Loucy (cell line): ENCODE results near the gene TNS3.

ENCODE experiments used
- H2AFZ ChIP-seq: fragments of 200-600 bp; sonication (generic); 2 replicates; pipeline ENCODE4 v1.6.0; 2016; ENCODE audit warnings: antibody characterized with exemption, mild to moderate bottlenecking, low read length, moderate library complexity
- H3F3A ChIP-seq: fragments of 200-600 bp; 2 replicates; pipeline ENCODE4 v1.6.0; 2016; ENCODE audit warnings: antibody characterized with exemption, low read depth, mild to moderate bottlenecking
- H3K27me3 ChIP-seq: fragments of 200-600 bp; sonication (generic); 2 replicates; pipeline ENCODE4 v1.6.1; 2014; ENCODE audit warnings: low read length, mild to moderate bottlenecking; ENCODE audit not compliant: insufficient read depth, poor library complexity, severe bottlenecking
- H3K36me3 ChIP-seq: fragments of 200-600 bp; sonication (generic); 2 replicates; pipeline ENCODE4 v1.6.1; 2016; ENCODE audit warnings: low read length; ENCODE audit not compliant: insufficient read depth
- H3K4me1 ChIP-seq: fragments of 200-600 bp; sonication (generic); 2 replicates; pipeline ENCODE4 v1.5.1; 2014; ENCODE audit warnings: low read length, mild to moderate bottlenecking; ENCODE audit not compliant: insufficient read depth, poor library complexity, severe bottlenecking
- H3K4me2 ChIP-seq: fragments of 200-600 bp; sonication (generic); 2 replicates; pipeline ENCODE4 v1.6.0; 2014; ENCODE audit warnings: antibody characterized with exemption, low read length, low read depth, mild to moderate bottlenecking; ENCODE audit not compliant: poor library complexity, severe bottlenecking
- H3K4me3 ChIP-seq: fragments of 200-600 bp; sonication (generic); 2 replicates; pipeline ENCODE4 v1.5.1; 2014; ENCODE audit warnings: low read length, mild to moderate bottlenecking, mixed read lengths; ENCODE audit not compliant: poor library complexity, severe bottlenecking
- H3K79me2 ChIP-seq: fragments of 200-600 bp; sonication (generic); 2 replicates; pipeline ENCODE4 v1.6.1; 2014; ENCODE audit warnings: low read length; ENCODE audit not compliant: insufficient read depth
- H3K9ac ChIP-seq: fragments of 200-600 bp; sonication (generic); 2 replicates; pipeline ENCODE4 v1.6.0; 2014; ENCODE audit warnings: mild to moderate bottlenecking, low read depth, low read length, moderate library complexity; ENCODE audit not compliant: poor library complexity, severe bottlenecking
- H3K9me2 ChIP-seq: fragments of 200-600 bp; sonication (generic); replicated peaks from 2 replicates; pipeline ENCODE4 v1.6.1; 2016; ENCODE audit warnings: low read depth, low read length, mixed read lengths
- H3K9me3 ChIP-seq: fragments of 200-600 bp; sonication (generic); 2 replicates; pipeline ENCODE4 v1.6.1; 2014; ENCODE audit warnings: mild to moderate bottlenecking, antibody characterized with exemption, low read length, low read depth; ENCODE audit not compliant: insufficient read depth
- H4K20me1 ChIP-seq: fragments of 200-600 bp; sonication (generic); 2 replicates; pipeline ENCODE4 v1.6.0; 2014; ENCODE audit warnings: antibody characterized with exemption, low read length, mild to moderate bottlenecking; ENCODE audit not compliant: insufficient read depth, poor library complexity, severe bottlenecking
- CTCF ChIP-seq: fragments of 200-600 bp; sonication (generic); conservative IDR thresholded peaks from 2 replicates; pipeline ENCODE4 v1.5.1; 2014; ENCODE audit warnings: mild to moderate bottlenecking, antibody characterized with exemption, low read length
- EZH2phosphoT487 ChIP-seq: fragments of 200-600 bp; IDR thresholded peaks from 2 replicates; pipeline ENCODE4 v1.6.1; 2018; ENCODE audit warnings: antibody characterized with exemption, mild to moderate bottlenecking, moderate library complexity, borderline replicate concordance

The TNS3 gene

GRCh38 chr7:47493976-47494911 is 87.7 kb downstream of the TNS3 start:
- Histone ChIP-seq H3F3A (no peaks in the 10 kb centered on the region), H4K20me1 (no peaks in the 10 kb centered on the region), H3K79me2 (no peaks in the 10 kb centered on the region), H3K36me3 (no peaks in the 10 kb centered on the region), H3K4me2 (no peak overlapping the region), H3K9me2 (no peaks in the 10 kb centered on the region), H3K4me1 (no peaks in the 10 kb centered on the region), H3K9me3 (peaks cover 8% of the 10 kb centered on the region; the same call in 1 of the 2 replicates), H3K9ac (no peak overlapping the region), H2AFZ (no peak overlapping the region), H3K27me3 (no peaks in the 10 kb centered on the region), H3K4me3 (no peak overlapping the region)
- no peak for TF ChIP-seq CTCF
- TF ChIP-seq EZH2phosphoT487: no peak

GRCh38 chr7:47492716-47493325 is 89.1 kb downstream of the TNS3 start:
- Histone ChIP-seq H3K4me3 (no peak overlapping the region), H3K4me1 (no peaks in the 10 kb centered on the region), H3K79me2 (no peaks in the 10 kb centered on the region), H2AFZ (no peak overlapping the region), H3K9ac (no peak overlapping the region), H3K27me3 (no peaks in the 10 kb centered on the region), H4K20me1 (no peaks in the 10 kb centered on the region), H3K9me2 (no peaks in the 10 kb centered on the region), H3F3A (no peaks in the 10 kb centered on the region), H3K36me3 (no peaks in the 10 kb centered on the region), H3K4me2 (no peak overlapping the region), H3K9me3 (peaks cover 5% of the 10 kb centered on the region; the same call in 1 of the 2 replicates)
- TF ChIP-seq EZH2phosphoT487 (no peak), CTCF (no peak)

- no peaks in the 10 kb centered on the region for H3K27me3 ChIP-seq
- no peaks in the 10 kb centered on the region for H3F3A ChIP-seq
- H3K4me2 ChIP-seq: no peak overlapping the region
- TF ChIP-seq CTCF: no peak
- TF ChIP-seq EZH2phosphoT487: no peak
- no peaks in the 10 kb centered on the region for H4K20me1 ChIP-seq
- no peak overlapping the region for H3K9ac ChIP-seq
- peaks cover 3% of the 10 kb centered on the region; the same call in 1 of the 2 replicates for H3K9me3 ChIP-seq
- H3K36me3 ChIP-seq: no peaks in the 10 kb centered on the region
- no peaks in the 10 kb centered on the region for H3K4me1 ChIP-seq
- no peaks in the 10 kb centered on the region for H3K9me2 ChIP-seq
- no peaks in the 10 kb centered on the region for H3K79me2 ChIP-seq
- H2AFZ ChIP-seq: no peak overlapping the region
- H3K4me3 ChIP-seq: no peak overlapping the region
Observed at GRCh38 chr7:47490501-47491265, 91.2 kb downstream of the TNS3 start.
